ENCODE data around the gene SRMS.

The SRMS gene

GRCh38 chr20:63503524-63503923 is 44.0 kb downstream of the SRMS start:
- in situ Hi-C loops (cut with MboI; ENCODE audit: low sequenced_read_pairs): no loop called here

DNA sequence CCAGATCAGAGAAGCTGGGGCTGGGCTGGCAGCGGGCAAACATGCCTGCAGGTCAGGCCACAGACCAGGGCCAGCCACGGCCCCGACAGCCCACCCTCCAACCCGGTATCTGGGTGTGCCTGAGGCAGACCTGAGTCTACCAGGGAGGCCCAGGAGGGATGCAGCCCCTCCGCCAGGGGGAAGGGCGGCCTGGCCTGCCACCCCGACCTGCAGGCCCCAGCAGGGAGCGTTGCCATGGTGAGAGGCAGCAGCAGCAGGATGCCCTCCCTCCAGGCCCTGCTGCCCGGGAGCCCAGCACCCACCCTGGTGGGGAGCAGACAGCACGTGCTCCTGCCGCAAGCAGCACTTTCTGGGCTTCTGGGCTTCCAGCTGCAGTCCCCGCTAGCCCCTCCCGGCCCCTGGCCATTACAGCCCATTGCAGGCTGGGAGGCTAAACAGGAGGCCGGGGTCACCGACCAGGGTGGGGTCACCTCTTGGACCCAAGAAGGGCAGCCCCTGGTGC is 44.8 kb downstream of the SRMS start:
- in situ Hi-C loops (cut with MboI; ENCODE audit: low sequenced_read_pairs): no loop called here

- in situ Hi-C loops (cut with MboI; ENCODE audit: low sequenced_read_pairs): no loop called here
These were observed 45.5 kb downstream of the SRMS start for GRCh38 chr20:63501818-63502670.

GRCh38 chr20:63500902-63501817 is 46.4 kb downstream of the SRMS start:
- in situ Hi-C loops (cut with MboI; ENCODE audit: low sequenced_read_pairs): no loop called here

GRCh38 chr20:63500151-63500901 is 47.2 kb downstream of the SRMS start:
- in situ Hi-C loops (cut with MboI; ENCODE audit: low sequenced_read_pairs): no loop called here

- in situ Hi-C loops (cut with MboI; ENCODE audit: low sequenced_read_pairs): no loop called here
These were observed 48.1 kb downstream of the SRMS start for GRCh38 chr20:63499338-63499969.

DNA sequence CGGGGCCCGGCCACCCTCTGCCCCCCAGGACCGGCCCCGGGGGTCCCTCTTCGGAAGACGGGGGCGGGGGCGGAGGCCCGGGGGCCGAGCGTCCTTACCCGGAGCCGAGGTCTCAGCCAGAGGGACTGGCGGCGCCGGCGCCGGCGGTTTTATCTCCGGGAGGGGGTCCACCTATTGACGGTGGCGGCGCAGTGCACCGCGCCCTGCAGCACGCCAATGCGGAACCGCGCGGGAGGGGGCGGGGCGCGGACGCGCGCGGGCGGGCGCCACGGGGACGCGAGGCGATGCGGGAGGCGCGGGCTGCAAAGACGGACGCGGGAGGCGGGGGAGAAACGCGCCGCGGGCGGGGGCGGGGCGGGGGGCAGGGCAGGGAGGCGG is 48.6 kb downstream of the SRMS start, which contains the start of gene EEF1A2:
EEF1A2 (minus strand) TSS at position 124 of the 378 bp plus-strand sequence. CDS start 1,320 bp downstream, outside the sequence.
- in situ Hi-C loops (cut with MboI; ENCODE audit: low sequenced_read_pairs): no loop called here

- in situ Hi-C loops (cut with MboI; ENCODE audit: low sequenced_read_pairs): no loop called here
These were observed 49.3 kb downstream of the SRMS start for GRCh38 chr20:63497946-63498935.

DNA sequence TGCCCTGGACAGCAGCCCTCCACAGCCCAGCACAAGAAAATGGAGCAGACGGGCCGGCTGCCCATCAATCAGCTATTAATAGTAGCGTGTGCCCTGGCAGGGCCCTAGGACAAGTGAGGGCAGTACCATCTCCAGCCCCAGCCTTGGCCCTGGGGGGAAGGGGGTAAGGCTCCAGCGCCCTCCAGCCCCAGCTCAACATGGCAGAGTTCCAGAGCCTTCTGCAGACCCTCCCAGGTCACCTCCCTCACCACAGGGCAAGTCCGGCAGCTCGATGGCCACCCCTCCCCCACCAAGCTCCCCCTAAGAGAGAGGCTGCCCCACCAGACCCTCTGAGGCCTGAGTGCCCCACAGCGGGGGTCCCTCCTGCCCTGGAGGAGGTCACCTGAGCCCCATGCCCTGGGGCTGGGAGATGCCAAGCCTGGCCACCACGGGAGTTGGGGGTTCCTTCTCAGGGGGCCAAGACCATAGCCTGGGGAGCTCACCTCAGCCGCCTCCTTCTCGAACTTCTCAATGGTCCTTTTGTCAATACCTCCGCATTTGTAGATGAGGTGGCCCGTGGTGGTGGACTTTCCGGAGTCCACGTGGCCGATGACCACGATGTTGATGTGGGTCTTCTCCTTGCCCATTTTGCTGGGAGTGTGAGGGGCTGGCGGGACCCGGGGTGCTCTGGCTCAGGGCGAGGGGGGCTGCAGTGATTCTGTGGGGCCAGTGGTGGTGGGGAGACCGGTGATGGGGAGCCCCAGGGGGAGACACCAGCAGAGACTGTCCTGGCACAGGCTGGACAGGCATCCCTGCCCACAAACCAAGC is 50.2 kb downstream of the SRMS start:
- in situ Hi-C loops (cut with MboI; ENCODE audit: low sequenced_read_pairs): no loop called here

DNA sequence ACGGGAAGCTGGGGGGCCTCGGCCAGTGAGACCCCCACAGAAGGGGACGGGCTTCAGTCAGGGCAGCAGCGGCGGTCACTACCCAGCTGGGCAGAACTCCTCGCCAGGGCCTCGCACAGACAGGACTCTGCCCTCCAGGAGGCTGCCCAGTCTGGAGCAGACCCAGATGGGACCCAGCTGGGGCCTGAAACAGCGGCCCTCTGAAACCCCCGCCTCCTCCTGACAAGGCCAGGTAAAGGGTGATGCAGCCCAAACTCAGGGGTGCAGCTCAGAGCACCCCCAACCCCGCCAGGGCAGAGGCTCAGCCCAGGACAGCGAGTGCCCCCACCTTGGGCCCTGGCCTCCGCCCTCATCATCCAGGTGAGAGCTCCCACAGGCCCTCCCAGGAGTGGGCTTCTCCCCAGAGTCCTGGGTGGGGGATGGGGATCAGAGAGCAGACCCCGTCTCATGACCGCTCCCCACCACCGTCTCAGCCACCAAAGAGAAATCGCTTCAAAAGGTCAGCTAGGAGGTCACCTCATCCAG is 50.9 kb downstream of the SRMS start:
- in situ Hi-C loops (cut with MboI; ENCODE audit: low sequenced_read_pairs): no loop called here

DNA sequence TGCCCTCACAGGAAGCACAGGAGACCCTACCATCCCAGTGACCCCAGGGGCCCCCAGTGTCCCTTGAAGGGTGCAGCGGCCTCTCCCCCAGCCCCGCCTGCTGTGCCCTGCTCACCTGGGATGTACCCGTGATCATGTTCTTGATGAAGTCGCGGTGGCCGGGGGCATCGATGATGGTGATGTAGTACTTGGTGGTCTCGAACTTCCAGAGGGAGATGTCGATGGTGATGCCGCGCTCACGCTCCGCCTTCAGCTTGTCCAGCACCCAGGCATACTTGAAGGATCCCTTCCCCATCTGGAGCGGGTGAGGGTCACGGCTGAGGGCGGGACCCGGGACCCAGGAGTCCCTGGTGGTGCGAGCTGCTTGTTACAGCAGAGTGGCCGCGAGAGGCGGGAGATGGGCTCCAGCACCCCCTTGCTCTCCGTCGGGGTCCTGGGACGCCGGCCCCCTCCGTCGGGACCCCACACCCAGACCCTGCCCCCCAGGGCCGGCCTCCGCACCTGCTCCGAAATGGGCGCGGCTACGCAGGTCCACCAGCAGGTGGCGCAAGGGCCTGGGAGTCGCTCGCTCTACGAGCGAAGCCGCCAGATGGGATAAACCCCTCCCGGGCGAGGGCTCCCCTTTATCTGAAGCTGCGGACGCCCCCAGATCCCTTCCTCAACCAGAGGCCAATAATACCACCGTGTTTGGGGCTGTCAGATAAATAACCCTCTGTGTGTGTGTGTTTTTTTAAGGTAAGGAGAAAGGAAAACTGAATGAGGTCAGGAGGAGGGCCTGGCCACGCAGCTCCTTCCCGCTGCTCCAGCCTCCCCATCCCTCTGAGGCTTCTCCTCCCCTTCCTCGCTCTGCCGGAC is 51.6 kb downstream of the SRMS start:
- in situ Hi-C loops (cut with MboI; ENCODE audit: low sequenced_read_pairs): no loop called here

DNA sequence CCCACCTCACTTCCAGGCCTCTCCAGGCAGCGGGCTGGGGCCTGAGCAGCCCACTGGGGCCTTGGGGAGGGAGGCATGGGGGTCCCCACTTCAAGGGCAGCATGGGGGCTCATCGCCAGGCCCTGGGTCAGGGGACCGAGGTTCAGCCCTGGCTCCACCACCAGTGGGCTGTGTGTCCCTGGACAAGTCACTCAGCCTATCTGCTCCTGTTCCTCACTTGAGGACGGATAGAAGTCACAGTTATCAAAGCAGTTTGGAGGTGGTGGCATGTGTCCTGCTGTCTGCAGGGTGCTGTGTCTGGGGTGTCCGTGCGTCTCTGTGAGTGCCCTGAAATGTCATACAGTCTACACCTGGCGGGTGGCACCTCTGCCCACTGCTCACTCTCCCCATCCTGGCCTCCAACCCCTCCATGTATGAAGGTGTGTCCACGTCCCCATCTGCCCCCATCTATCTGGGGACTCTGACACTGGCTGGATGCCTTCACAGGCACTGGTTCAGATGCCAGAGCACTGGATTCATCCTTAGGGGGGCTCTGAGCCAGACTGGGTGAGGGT is 52.3 kb downstream of the SRMS start:
- in situ Hi-C loops (cut with MboI; ENCODE audit: low sequenced_read_pairs): no loop called here

GRCh38 chr20:63494420-63495166 is 53.0 kb downstream of the SRMS start:
- in situ Hi-C loops (cut with MboI; ENCODE audit: low sequenced_read_pairs): no loop called here

- in situ Hi-C loops (cut with MboI; ENCODE audit: low sequenced_read_pairs): no loop called here
These were observed 53.5 kb downstream of the SRMS start for GRCh38 chr20:63494084-63494419.

DNA sequence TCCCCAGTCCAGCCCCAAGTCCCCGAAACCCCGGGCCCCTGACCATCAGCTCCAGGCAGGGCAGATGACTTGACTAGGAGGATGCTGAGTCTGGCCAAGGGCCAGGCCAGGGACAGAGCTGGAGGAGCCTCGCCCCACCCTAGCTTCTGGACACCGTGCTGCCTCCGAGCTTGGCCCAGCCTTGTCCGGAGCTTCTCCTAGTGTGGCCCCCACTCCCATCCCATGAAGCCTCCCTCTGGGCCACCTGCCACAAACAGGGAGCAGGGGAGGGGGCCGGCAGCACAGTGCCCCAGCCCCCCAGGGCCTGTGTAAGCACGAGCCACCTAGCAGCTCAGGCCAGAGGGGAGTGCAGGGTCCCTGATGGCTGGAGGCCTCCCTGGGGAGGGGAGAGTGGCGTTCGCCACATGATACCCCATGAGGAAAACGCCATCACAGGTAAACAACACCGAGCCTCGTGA is 54.0 kb downstream of the SRMS start:
- in situ Hi-C loops (cut with MboI; ENCODE audit: low sequenced_read_pairs): no loop called here

DNA sequence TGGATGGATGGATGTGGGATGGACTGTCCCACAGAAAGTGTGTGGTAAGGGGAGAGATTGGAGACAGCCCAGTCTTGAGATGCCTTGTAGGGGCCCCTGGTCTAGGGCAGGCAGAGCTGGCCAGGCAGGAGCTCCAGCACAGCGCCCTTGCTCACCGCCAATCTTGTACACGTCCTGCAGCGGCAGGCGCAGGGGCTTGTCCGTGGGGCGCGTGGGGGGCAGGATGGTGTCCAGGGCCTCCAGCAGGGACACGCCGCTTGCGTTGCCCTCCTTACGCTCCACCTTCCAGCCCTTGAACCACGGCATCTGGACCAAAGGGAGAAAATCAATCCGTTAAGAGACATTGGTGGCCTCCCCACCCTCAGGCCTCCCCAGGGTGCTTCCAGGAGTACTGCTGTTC is 54.6 kb downstream of the SRMS start:
- in situ Hi-C loops (cut with MboI; ENCODE audit: low sequenced_read_pairs): no loop called here
